Pancreas (tissue), 10 donors: ENCODE data around the gene UBE2N. TPM values are rescaled to one million over a fixed set of nuclear protein-coding genes. Genes with fewer than 3 reads are reported as not detected.

Experiments
- ATAC-seq, 4 donors: fragments of 200-7000 bp; cut with Tn5 transposase; one replicate each; pipeline versions ENCODE4 v1.8.0 to v1.9.1; 2020; ENCODE audit warnings: mild to moderate bottlenecking in 4 of 4, moderate library complexity in 4 of 4
- DNase-seq, 6 donors: peaks; one replicate each; pipeline ENCODE4 v3.0.0-alpha.2; 2020
- FAIRE-seq: peaks from 2 replicates; lab custom pipeline; 2012; peaks lifted over from hg19 to GRCh38; lab: Jason Lieb, UNC
- H3K27ac ChIP-seq, 4 donors: fragments of 200-600 bp; sonication (generic); 1 replicate in 3 of 4; 2 replicates in 1 of 4; pipeline versions ENCODE4 v1.5.0 to v1.8.0; 2020
- H3K27me3 ChIP-seq, 4 donors: fragments of 200-600 bp; one replicate each; pipeline ENCODE4 v1.8.0; 2021
- H3K36me3 ChIP-seq, 3 donors: fragments of 200-600 bp; sonication (generic) in 1 of 3; one replicate each; pipeline versions ENCODE4 v1.5.0 to v1.8.0; 2020 to 2021
- H3K4me1 ChIP-seq, 3 donors: fragments of 200-600 bp; one replicate each; pipeline ENCODE4 v1.8.0; 2021
- H3K4me3 ChIP-seq, 4 donors: fragments of 200-600 bp; sonication (generic) in 2 of 4; one replicate each; pipeline versions ENCODE4 v1.5.0 to v1.8.0; 2020 to 2021
- H3K9me3 ChIP-seq, 4 donors: fragments of 200-600 bp; one replicate each; pipeline ENCODE4 v1.8.0; 2021
- CTCF ChIP-seq, 4 donors: fragments of 200-600 bp; sonication (generic) in 3 of 4; IDR thresholded peaks; one replicate each; pipeline versions ENCODE4 v1.5.0 to v1.8.0; 2021; ENCODE audit warnings: antibody characterized with exemption in 4 of 4
- WGBS, 2 donors: extraction: QIAGEN DNeasy Blood & Tissue Kit; methylation state at CpG; one replicate each; pipeline ENCODE4 v1.1.7; 2013; 5-methylcytosine and 5-hydroxymethylcytosine counted together
- intact Hi-C, 3 donors: fragments of 100-400 bp; cut with DNase I; formaldehyde crosslinking; loops; one replicate each; pipeline versions ENCODE4 v1.11.1 to v1.14.2; 2022
- polyA plus RNA-seq, 2 donors: library from polyadenylated mRNA; stranded (reverse); fragments of 200-250 nt; gene quantifications; one replicate each; pipeline ENCODE4 v1.2.3, GENCODE V29; 2013
- total RNA-seq, 6 donors: library from RNA; stranded (reverse); fragmentation: NEBNext Ultra II Directional in 4 of 6; extraction: Animal tissue kit (Norgen Biotek cat#: 25700) in 4 of 6; gene quantifications; one replicate each; pipeline versions ENCODE4 v1.2.1 to v1.2.4, GENCODE V29; 2021 to 2023
- donor health status: healthy with polysubstance abuse.
- donor health status: DM: no; HTN: no; CAD: no; lungs with moderate emphysema.
- donor health status: DM: no; HTN: no; CAD: no.
- donor health status: control.
- donor health status: control.
- donor health status: Bipolar disorder and iron deficiency.
- donor health status: DM: yes; HTN: yes; CAD: no.
- donor health status: DM: no; HTN: no; CAD: no.
- donor health status: DM: no; HTN: no; CAD: no.
- donor health status: DM: yes; HTN: yes; CAD: no.

Gene UBE2N
- total and polyA plus RNA-seq, 8 donors, result 14.7 to 33.2 (median 21.5) TPM

GRCh38 chr12:93476555-93476954 lies 34.8 kb upstream of the UBE2N start:
- no peak overlapping the region for H3K27ac ChIP-seq
- FAIRE-seq (no peak), DNase-seq (no peak), ATAC-seq (no peak)
- intact Hi-C loops, result no loop called here
- no peak overlapping the region for H3K4me3 ChIP-seq
- H3K36me3 ChIP-seq, result peaks cover 0 to 36% (median 7%) of the 10 kb centered on the region in 3 donors
- H3K27me3 ChIP-seq, result no peaks in the 10 kb centered on the region
- TF ChIP-seq CTCF (IDR thresholded peaks at IDR 0.05), result no peak
- H3K9me3 ChIP-seq, result no peaks in the 10 kb centered on the region
- no peaks in the 10 kb centered on the region for H3K4me1 ChIP-seq

- no peak for DNase-seq
- intact Hi-C loops, result no loop called here
- H3K27ac ChIP-seq, result no peak overlapping the region
- no peak for TF ChIP-seq CTCF (IDR thresholded peaks at IDR 0.05)
- no peak overlapping the region for H3K4me3 ChIP-seq
- H3K4me1 ChIP-seq, result peaks cover 0 to 24% (median 17%) of the 10 kb centered on the region in 3 donors
- no peak for ATAC-seq
- peaks cover 0 to 10% (median 0%) of the 10 kb centered on the region in 3 donors for H3K36me3 ChIP-seq
- no peaks in the 10 kb centered on the region for H3K27me3 ChIP-seq
- no peaks in the 10 kb centered on the region for H3K9me3 ChIP-seq
- FAIRE-seq, result no peak
These were observed 27.6 kb upstream of the UBE2N start for GRCh38 chr12:93469386-93469785.

- H3K36me3 ChIP-seq, result no peaks in the 10 kb centered on the region
- DNase-seq, result no peak
- FAIRE-seq, result no peak
- TF ChIP-seq CTCF (IDR thresholded peaks at IDR 0.05), result no peak
- WGBS, 2 donors, result 2 to 4% methylated on average over 7 of the region's 7 CpGs
- H3K9me3 ChIP-seq, result no peaks in the 10 kb centered on the region
- no peaks in the 10 kb centered on the region for H3K27me3 ChIP-seq
- peak overlapping the region in 3 of 4 donors; percentile 61 to 87 (median 85) for H3K27ac ChIP-seq
- ATAC-seq, result peak; percentile 2 to 12 (median 4)
- peaks cover 0 to 24% (median 17%) of the 10 kb centered on the region in 3 donors for H3K4me1 ChIP-seq
- intact Hi-C loops, result no loop called here
- peak overlapping the region; percentile 48 to 82 (median 77) for H3K4me3 ChIP-seq
These were observed 26.2 kb upstream of the UBE2N start for GRCh38 chr12:93468008-93468371.

- FAIRE-seq (no peak), DNase-seq (peak; percentile 85 to 95 (median 92)), ATAC-seq (peak; percentile 98 to 99 (median 99))
- no peaks in the 10 kb centered on the region for H3K36me3 ChIP-seq
- no peaks in the 10 kb centered on the region for H3K27me3 ChIP-seq
- peak in 3 of 4 donors; percentile 24 to 42 (median 38) for TF ChIP-seq CTCF (IDR thresholded peaks at IDR 0.05)
- H3K4me3 ChIP-seq, result peak within 1 kb of the TSS; percentile 48 to 82 (median 77)
- intact Hi-C loops, result no loop called here
- 0% methylated on average over 36 of the region's 36 CpGs for WGBS, 2 donors
- H3K9me3 ChIP-seq, result no peaks in the 10 kb centered on the region
- peaks cover 0 to 24% (median 17%) of the 10 kb centered on the region in 3 donors for H3K4me1 ChIP-seq
- peak within 1 kb of the TSS; percentile 61 to 88 (median 86) for H3K27ac ChIP-seq
These were observed 25.7 kb upstream of the UBE2N start, which contains the start of gene MRPL42 for GRCh38 chr12:93467351-93468007. Gene MRPL42, plus strand, starts transcription at chr12:93467514. Its CDS starts 1,772 bp downstream, at chr12:93469286.
